Stimulated activated CD8-positive, alpha-beta memory T cell treated with anti-CD3 and anti-CD28 coated beads, Interleukin-4, amount 100 ng/mL, for 1 hour (primary cell): Measurements from ENCODE around the gene DDR2.
"Not testable (repeated sequence)": the region's sequence is repeated elsewhere in the genome, so short reads cannot be mapped to it uniquely, and the experiment has no call there.

Source experiments
- DNase-seq, 2 donors: peaks; one replicate each; pipeline ENCODE4 v3.0.0-alpha.2; 2020; ENCODE audit warnings: low read depth in 2 of 2, low spot score in 1 of 2

DDR2 gene

DNA sequence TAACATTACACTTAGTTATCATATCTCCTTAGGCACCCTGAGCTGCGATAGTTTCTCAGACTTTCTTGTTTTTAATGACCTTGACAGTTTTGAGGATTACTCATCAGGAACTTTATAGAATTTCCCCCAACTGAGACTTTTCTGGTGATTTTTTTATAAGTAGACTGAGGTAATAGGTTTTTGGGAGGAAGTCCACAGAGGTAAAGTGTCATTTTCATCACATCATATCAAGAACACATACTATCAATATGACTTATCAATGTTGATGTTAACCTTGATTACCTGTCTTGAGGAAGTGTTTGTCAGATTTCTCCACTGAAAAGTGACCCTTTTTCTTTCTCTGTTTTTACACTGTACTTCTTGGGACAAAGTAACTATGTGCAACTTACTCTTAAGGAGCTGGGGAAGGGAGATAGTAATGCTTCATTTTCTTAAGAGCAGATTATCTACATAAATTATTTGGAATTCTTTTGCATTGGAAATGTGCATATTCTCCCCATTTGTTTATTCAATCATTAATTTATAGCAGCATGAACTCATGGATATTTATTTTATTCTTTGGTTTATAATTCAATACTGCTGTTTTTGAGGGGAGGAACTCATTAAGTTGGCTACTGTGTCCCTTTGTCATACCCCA lies 85.4 kb downstream of the DDR2 start:
- no peak for DNase-seq

DNA sequence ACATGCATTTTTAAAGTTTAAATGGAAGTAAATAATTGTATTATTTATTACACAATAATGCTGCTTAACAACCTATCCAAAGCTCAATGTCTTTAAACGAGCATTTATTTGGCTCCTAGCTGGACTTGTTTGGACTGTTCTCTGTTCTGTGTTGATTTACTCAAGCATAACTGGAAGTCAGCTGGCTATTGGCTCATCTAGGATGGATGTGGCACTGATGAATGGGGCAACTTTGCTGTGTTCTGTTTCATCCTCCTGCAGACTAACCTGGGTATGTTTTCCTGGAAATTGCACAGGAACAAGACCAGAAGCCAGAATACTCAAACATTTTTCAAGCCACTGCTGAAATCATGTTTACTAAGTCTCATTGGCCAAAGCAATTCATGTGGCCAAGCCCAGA lies 87.4 kb downstream of the DDR2 start:
- no peak for DNase-seq

DNA sequence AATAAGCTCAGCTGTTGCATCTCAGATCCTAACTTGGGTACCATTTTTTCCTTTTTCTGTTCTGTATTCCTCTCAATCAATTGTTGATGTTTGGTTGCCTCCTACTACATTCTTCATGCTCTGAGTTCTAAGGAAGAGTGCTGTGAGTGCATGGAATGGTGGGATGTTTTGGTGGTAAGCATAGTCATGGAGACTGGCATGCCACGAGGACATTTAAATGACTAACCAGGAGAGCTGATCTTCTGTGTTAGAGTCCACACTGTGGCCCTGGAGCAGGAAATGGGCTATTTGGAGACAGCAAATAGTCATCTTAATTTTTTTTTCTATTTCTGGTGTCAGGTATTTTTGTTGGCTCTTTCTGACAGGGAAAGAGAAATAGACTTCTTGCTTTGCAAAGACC lies 88.7 kb downstream of the DDR2 start:
- no peak for DNase-seq

DNA sequence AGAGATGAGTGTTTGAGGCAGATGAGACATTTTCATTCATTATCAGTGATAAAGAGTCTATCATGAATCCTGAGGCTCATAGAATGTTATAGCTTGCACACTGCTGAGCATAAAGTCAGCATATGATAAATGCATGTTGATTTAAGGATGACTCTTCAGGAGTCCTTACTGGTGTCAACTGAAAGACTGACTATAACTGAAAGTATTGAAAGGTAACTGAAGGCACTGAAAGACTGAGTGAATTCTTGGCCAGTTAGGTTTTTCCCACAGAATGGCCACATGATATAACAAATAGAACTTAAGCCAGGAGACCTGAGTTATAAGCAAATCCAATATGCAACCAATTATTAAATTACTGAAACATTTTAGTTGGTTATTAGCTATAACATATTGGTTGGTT lies 89.2 kb downstream of the DDR2 start:
- DNase-seq: no peak

DNA sequence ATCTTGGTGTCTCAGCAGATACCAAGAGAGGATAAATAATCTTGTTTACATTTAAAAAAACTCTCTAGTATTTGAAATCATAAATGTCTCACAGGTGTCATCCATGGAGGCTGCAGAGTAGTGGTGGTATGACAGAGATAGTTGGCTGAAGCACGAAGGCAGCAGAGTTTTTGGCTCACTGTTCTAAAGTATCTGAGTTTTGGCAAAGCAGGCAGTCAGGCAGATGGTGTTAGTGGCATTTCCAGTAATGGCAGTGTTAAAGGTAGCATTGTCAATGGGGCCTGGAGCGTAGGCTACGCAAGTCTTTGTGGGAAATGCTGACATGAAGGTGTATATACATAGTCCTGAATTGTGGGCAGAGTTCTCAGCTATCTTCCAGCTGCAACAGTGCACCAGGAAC lies 89.8 kb downstream of the DDR2 start:
- DNase-seq: no peak

DNA sequence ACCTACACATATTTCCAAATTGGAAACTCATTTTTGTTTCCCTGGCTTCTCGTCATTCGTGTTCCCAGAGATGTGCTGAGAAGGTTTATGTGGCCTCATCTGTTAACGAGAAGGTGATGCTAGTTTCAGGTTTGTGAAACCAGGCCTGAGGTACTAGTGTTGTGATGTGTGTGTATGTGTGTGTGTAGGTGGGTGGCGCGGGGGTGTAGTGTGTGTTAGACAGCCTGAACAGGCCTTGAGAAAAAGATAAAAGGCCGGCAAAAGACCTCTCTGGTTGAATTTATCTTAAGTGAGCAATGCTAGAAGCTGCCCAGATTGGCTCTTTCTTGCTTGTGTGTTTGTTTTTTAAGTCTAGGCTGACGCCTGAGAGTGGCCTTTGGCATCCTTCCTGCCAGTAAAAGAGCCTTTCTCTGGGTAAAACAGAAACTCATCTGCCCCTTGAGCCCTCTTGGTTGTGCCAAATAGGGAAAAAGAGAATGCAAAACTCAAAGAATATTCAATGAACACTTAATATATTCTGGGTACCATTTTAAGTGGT lies 92.4 kb downstream of the DDR2 start:
- no peak for DNase-seq

DNA sequence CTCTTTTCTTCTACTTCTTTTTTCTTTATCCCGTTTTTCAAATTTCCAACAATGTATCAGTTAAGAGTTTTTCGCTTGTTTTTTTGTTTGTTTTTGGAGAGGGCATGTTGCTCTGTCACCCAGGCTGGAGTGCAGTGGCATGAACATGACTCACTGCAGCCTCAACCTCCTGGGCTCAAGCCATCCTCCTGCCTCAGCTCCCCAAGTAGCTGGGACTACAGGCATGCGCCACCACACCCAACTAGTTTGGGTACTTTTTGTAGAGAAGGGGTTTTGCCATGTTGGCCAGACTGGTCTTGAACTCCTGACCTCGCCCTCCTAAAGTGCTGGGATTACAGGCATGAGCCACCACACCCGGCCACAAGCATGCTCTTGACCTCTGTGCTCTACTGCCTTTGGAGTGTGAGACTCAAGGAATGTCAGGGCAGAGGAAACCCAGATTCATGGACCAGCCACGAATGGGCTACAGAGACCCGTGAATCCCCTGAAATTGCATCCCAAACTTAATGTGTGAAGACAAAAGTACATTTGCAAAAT lies 93.1 kb downstream of the DDR2 start:
- no peak for DNase-seq

DNA sequence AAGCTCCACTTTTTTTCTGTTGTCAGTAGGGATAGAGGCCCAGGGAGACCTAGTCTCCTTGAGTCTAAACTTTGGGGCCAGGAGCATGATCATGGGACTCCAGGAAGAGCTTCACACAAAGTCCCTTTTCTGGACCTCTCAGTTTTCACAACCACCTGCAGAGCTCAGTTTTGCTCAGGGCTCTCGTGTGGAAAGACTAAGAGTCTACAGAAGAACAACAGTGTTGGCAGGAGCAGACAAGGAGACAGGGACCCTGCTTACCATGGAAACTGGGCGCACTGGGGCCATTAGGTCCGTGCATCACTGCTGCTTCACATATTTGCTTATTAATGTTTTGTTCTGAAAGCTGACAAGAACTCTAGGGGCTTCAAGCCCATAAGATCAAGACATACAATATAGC lies 94.3 kb downstream of the DDR2 start:
- DNase-seq: no peak

DNA sequence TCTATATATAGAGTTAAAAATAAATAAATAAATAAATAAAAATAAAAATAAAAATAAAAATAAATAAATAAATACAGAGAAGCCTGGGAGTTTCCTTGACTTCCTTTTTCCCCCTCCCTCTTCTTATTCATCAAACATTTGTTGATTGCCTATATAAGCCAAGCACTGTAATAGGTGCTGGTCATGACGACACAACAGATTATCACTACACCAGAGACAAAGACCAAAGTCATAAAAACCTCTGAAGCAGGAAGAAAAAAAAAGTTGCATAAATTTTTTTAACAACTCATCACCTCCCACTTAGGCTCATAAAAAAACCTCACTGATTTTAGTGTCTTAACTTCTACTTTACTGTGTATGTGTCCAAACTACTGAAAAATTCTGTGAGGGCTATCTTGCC lies 95.2 kb downstream of the DDR2 start:
- DNase-seq: not testable (repeated sequence)

DNA sequence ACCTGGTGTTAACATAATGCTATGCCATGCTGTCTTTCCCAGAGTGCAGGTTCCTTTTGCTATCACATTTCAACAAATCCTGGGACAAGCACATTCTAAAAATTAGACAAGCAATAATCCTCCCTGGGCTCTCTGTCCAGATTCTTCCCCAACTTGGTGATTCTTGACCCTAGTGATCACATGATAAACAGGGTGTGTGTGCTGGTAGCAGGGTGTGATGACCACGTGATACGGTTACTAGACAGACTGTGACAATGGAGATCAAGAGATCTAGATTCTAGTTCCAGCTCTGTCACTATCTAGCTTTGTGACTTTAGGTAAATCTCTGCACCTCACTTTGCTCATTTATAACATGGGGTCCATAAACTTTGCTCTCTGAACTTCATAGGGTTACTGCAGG lies 96.3 kb downstream of the DDR2 start:
- no peak for DNase-seq

DNA sequence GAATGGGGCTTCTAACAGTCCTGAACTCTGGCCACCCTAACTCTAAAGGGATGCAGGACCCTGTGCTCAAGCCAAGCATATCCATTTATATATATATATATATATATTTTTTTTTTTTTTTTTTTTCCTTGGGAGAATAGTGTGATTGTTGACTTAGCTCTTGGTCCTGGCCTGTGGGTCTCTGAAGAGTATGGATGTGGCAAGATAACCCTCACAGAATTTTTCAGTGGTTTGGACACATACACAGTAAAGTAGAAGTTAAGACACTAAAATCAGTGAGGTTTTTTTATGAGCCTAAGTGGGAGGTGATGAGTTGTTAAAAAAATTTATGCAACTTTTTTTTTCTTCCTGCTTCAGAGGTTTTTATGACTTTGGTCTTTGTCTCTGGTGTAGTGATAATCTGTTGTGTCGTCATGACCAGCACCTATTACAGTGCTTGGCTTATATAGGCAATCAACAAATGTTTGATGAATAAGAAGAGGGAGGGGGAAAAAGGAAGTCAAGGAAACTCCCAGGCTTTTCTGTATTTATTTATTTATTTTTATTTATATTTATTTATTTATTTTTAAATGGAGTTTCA lies 97.0 kb downstream of the DDR2 start:
- not testable (repeated sequence) for DNase-seq

DNA sequence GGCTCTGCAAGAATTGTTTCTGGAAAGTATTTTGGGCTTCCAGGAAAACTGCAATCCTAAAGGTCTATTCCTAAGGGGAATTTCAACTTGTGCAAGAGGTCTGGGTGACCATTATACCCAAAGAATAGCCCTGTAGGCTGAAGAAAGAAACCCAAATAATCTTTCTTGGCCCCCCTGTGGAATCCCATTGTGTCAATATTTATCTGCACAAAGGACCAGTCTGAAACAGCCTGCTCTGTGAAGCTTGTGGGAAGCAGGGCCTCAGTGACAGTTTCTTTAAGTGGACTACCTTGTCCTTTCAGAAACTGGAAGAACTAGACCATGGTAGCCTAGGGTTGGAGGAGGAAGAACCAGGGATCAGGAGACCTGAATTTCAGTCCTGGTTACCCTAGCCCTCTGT lies 99.8 kb downstream of the DDR2 start:
- no peak for DNase-seq

DNA sequence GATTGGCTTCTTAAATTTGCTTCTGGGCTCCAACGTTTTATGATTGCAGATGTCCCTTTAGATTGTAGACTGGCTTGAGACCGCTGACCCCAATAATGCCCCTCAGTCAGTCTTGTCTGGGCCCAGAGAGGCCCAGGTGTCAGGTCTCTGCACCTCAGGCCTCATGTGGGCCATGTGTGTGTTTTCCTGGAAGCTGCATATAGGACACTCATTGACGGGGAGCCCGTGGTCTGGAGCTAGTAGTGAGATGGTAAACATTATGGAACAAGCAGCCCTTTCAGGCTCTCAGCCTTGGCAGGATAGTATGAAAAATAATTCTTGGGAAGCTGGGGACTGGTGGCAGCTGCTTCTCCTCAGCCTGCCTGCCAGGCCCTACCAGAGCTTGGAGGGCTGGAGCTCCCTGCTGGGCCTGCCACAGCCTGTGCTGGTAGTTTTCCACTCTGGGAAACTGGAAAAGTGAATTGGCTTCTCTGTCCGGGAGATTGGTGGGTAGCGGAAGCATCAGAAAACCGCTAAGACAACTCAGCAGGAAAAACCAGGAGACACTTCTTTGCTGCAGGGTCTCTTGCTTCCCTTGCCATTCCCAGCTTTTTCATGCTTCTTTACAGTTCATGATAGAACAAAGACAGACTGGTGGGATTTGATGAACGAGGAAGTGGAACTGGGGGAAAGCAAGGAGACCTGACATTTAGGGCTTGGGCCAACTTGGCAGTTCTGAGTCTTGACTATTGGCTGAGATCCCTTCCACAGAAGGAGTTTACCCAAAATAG lies 100.5 kb downstream of the DDR2 start:
- no peak for DNase-seq

DNA sequence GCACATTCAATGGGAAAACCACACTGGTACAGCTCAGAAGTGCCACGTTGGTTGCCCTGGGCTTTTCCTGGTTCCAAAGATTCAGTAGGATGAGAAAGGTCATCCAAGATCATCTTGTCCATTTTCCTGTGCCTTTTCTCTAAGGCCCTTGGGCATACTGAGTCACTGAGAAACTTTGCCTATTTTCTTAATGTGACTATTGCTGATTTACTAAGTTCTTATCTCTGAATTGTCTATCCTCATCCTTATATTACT lies 101.0 kb downstream of the DDR2 start:
- DNase-seq: no peak

DNA sequence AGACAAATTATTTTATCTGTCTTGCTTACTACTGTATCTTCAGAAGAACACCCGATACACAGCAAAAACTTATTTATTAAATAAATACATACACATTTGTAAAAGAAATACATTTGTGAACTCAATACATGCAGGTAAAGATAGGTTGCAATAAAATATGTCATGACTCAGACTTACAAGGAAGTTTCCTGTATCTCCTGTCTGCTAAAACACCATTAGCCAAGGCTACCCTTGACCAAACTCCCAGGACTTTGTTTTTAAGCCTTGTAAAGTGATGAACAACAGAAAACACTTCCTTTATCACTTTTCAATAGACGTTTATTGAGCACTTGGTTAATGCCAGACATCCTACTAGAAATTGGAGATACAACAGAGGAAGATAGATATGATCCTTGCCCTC lies 101.8 kb downstream of the DDR2 start:
- DNase-seq: no peak

DNA sequence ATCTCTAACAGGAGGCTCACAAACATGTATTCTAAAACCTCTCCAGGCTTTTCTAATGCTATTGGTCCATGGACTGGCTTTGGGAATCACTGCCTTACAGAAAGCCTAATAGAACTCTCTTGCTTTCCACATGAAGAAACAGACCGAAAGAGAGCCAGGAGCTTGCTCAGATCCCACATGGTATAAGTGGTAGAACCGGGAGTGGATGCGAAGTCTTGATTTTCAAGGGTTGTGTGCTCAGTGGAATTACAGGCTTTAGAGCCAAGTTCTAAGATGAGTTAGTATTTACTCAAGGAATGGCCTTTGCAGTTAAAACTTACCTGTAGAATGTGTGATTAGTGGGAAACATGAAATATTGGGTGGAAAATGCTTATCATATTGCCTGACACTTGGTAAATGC lies 103.9 kb downstream of the DDR2 start:
- no peak for DNase-seq

DNA sequence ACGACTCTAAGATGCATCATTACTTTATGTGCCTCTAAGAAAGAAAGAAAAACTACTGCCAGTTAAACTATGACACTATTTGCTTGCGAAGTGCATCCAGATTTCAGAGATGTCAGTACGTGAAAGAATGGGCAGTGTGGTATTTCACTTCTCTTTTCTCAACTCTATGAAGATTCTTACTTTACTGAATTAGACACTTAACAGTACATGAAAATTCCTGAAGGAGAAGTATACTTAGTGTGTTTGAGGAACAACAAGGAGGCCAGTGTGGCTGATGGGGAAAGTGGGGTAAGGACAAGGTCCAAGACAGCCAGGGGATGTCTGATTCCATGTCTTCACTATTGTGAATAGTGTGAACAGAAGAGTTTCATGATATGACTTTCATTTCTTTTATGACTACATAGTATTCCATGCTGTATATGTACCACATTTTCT lies 104.4 kb downstream of the DDR2 start:
- no peak for DNase-seq

DNA sequence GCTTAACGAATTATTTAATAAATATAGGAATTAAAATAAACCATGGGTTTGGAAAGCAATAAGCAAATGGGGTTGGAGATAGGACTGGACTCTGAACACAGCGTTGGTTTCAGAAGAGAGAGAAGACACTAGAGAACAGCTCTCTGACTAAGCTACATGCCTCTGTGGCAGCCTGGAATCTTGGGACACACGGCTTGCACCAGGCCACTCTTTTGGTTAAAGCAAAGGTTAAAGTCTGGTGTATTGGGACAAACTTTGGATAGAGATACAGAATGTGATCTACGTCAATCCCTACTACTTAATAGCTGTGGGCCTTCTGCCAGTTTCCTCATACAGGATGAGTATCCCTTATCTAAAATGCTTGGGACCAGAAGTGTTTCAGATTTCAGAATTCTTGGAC lies 108.5 kb downstream of the DDR2 start:
- no peak for DNase-seq

DNA sequence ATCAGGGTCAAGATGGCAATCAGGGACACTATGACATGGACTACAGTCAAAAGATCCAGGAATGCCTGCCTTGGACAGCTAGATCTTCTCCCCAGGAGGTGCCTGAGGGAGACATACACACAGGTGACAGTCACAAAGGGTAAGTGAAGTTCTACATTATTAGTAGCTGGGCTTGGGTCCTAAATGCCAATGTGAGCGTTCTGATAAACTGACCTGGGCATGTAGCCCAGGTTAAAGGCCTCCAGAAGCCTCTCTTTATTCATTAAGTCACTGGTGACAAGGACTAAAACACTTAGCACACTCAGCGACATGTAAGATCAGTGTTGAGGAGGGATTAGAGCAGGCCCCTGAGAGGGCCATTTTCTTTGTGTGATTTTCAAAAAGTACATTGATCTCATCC lies 109.3 kb downstream of the DDR2 start:
- no peak for DNase-seq

DNA sequence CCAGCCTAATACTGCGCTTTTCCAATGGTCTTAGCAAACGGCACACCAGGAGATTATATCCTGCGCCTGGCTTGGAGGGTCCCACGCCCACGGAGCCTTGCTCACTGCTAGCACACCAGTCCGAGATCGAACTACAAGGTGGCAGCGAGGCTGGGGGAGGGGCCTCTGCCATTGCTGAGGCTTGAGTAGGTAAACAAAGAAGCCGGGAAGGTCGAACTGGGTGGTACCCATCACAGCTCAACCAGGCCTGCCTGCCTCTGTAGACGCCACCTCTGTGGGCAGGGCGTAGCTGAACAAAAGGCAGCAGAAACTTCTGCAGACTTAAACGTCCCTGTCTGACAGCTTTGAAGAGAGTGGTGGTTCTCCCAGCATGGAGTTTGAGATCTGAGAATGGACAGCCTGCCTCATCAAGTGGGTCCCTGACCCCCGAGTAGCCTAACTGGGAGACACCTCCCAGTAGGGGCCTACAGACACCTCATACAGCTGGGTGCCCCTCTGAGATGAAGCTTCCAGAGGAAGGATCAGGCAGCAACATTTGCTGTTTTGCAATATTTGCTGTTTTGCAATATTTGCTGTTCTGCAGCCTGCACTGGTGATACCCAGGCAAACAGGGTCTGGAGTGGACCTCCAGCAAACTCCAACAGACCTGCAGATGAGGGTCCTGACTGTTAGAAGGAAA lies 114.1 kb downstream of the DDR2 start:
- DNase-seq: not testable (repeated sequence)

DNA sequence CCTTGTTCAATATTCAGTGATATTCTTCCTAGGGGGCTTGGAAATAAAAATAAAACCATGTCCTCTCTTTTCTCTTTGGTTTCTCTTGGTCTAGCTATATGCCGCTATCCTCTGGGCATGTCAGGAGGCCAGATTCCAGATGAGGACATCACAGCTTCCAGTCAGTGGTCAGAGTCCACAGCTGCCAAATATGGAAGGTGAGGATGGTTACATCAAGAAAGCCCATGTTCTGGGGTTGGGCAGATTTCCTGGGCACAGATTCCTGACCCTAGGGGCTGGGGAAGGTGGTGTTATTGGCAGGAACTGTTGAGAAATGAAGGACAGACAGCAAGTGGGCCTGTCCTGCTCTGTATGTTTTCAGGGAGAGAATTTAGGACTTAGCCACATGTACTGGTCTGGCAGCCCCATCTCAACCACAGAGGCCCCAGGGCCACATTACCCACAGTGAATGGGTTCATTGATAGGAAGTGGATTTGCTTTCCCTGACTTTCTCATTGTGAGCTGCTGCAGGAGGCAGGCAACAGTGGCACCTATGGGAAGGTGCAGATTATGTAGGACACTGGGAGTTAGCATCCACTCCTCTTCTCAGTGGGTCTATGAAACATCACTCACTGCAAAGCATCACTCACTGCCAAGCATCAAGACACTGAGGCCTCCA lies 120.9 kb downstream of the DDR2 start:
- DNase-seq: no peak
